ENCODE results near the gene PTPN13.

The PTPN13 gene

DNA sequence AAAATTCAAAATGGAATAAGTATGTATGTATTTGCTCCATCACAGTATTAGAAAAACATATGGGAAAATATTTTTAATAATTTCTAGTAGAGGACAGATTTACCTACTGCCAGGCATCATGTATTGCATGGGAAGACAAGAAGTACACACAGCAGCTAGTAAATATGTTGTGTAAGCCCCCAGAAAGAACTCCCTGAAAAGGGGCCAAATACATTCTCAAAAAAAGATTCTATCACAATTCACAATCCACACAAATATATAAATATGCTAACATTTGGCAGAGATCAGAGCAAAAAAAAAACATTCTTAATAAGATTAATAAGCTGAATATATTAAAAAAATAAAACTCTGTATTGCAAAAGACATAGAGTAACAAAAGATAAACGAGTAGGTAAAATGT, 227.0 kb downstream of the PTPN13 start:
- H3K4me3 ChIP-seq (ENCODE audit: control insufficient read depth, low read depth, low read length), result no peak overlapping the region
- TF ChIP-seq, protein P1, sequence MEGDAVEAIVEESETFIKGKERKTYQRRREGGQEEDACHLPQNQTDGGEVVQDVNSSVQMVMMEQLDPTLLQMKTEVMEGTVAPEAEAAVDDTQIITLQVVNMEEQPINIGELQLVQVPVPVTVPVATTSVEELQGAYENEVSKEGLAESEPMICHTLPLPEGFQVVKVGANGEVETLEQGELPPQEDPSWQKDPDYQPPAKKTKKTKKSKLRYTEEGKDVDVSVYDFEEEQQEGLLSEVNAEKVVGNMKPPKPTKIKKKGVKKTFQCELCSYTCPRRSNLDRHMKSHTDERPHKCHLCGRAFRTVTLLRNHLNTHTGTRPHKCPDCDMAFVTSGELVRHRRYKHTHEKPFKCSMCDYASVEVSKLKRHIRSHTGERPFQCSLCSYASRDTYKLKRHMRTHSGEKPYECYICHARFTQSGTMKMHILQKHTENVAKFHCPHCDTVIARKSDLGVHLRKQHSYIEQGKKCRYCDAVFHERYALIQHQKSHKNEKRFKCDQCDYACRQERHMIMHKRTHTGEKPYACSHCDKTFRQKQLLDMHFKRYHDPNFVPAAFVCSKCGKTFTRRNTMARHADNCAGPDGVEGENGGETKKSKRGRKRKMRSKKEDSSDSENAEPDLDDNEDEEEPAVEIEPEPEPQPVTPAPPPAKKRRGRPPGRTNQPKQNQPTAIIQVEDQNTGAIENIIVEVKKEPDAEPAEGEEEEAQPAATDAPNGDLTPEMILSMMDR (IDR thresholded peaks at IDR 0.05; ENCODE audit: control insufficient read depth, insufficient read depth, low read depth, low read length, missing control alignments), result no peak
- DNase-seq (ENCODE audit: low read depth), result no peak

DNA sequence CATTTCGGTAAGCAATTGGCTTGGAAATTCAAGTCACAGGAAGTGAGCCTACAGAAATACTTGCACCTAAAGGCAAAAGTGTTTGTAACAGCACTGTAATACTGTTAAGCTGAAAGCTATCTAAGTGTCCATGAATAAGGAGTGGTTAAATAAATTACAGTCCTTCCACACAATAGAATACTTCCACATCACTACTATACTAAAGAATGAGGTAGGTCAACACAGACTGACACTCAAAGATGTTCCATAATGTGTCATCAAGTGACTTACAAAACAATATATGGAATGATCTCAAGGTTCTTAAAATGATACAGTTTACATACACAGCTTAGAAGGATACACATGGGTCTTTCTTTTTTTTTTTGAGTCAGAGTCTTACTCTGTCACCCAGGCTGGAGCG, 228.0 kb downstream of the PTPN13 start:
- no peak for DNase-seq (ENCODE audit: low read depth)
- TF ChIP-seq, protein P1 (IDR thresholded peaks at IDR 0.05; ENCODE audit: control insufficient read depth, insufficient read depth, low read depth, low read length, missing control alignments), result no peak
- H3K4me3 ChIP-seq (ENCODE audit: control insufficient read depth, low read depth, low read length), result no peak overlapping the region

DNA sequence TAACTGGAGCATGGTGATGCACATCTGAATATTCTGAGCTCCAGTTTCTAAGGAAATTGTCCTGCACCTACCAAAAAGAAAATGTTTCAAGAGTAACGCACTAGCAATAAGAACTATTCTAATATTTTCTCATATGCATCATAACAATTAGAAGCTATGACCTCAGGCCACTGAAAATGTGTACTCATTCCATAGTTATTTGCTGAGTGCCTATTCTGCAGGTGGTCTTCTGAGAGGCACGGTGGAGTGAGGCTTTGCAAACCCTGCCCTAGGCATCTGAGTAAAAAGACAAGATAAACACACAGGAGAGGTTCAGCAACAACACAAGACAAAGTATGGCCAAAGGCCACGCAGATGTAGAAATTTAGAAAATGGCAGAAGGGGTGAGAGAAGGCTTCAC, 231.4 kb downstream of the PTPN13 start:
- TF ChIP-seq, protein P1 (IDR thresholded peaks at IDR 0.05; ENCODE audit: control insufficient read depth, insufficient read depth, low read depth, low read length, missing control alignments), result no peak
- no peak for DNase-seq (ENCODE audit: low read depth)
- no peak overlapping the region for H3K4me3 ChIP-seq (ENCODE audit: control insufficient read depth, low read depth, low read length)

DNA sequence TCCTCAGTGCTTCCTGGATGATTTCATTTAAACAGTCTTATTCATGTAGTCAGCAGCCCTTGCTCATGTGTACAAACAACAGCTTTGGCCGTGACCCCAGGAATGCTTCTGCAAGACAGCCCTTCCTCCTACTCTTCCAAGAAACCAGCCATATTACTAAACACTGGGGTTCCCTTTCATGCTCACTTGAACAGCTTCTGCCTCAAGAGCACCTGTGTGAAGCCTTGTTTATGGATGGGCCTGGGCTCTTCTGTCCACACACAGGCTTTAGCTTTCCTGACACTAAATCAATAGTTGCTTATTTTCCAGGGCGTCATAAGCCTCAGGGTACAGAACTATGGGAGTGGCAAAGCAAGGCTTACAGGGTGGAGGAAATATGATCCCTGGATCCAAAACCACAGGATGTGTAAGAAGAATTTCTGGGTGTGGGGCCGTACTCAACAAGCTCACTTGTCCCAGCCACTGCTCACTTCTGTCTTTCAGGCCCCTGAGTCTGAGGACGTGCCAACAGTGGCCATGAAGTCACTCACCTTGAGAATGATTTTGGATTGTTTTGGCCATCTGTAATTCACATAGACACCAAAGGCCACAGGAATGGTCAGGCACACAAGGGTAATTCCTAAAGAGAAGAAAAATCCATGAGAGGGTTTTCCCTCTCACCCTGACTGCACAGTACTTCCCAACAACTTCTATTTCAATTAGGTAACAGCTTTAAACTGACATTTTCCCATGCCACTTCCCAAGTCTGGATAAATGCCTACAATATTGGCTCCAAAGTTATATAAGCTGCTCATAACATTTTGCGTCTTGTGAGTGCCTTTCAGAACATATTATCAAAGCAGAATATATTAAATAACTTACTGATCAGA, 237.4 kb downstream of the PTPN13 start:
- TF ChIP-seq, protein P1 (IDR thresholded peaks at IDR 0.05; ENCODE audit: control insufficient read depth, insufficient read depth, low read depth, low read length, missing control alignments), result no peak
- DNase-seq (ENCODE audit: low read depth), result peak; percentile 80
- no peak overlapping the region for H3K4me3 ChIP-seq (ENCODE audit: control insufficient read depth, low read depth, low read length)

DNA sequence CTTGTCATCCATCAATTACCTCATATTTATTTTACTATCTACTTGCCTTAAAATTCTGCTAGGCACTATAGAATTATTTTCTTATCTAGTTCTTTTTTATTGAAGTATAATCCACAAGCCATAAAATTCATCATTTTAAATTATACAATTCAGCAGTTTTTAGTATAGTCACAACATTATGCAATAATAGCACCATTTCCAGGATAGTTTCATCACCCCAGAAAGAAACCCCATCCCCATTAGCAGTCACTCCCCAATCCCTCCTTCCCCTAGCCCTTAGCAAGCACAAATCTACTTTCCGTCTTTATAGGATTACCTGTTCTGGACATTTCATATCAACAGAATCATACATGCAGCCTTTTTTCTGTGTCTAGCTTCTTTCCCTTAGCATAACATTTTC, 239.5 kb downstream of the PTPN13 start:
- no peak overlapping the region for H3K4me3 ChIP-seq (ENCODE audit: control insufficient read depth, low read depth, low read length)
- TF ChIP-seq, protein P1 (IDR thresholded peaks at IDR 0.05; ENCODE audit: control insufficient read depth, insufficient read depth, low read depth, low read length, missing control alignments), result no peak
- no peak for DNase-seq (ENCODE audit: low read depth)

DNA sequence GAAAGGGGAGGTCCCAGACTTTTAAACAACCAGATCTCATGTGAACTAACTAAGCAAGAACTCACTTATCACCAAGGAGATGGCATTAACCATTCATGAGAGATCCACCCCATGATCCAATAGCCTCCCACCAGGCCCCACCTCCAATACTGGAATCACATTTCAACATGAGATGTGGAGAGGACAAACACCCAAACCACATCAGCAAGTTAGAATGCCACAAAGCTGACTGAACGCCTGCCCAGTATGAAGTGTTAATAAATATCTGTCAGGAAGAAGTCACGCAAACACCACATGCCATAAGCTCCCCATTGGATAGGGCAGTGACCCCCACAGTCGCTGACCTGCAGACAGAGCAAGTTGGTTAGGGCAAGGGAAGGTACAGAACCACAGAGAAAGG, 240.8 kb downstream of the PTPN13 start:
- no peak overlapping the region for H3K4me3 ChIP-seq (ENCODE audit: control insufficient read depth, low read depth, low read length)
- TF ChIP-seq, protein P1 (IDR thresholded peaks at IDR 0.05; ENCODE audit: control insufficient read depth, insufficient read depth, low read depth, low read length, missing control alignments), result no peak
- peak; percentile 80 for DNase-seq (ENCODE audit: low read depth)
